ENCODE data around the gene HIVEP2. TPM values are rescaled to one million over a fixed set of nuclear protein-coding genes. Genes with fewer than 3 reads are reported as not detected.
A peak's percentile ranks its signal among the peaks of the same experiment; 100 is the strongest.

Gene HIVEP2
- total and polyA plus RNA-seq, 8 donors = 0.58 to 14.3 (median 4.8) TPM

GRCh38 chr6:142816031-142816430 is 128.9 kb downstream of the HIVEP2 start:
- H3K27ac ChIP-seq = no peak overlapping the region
- H3K36me3 ChIP-seq = no peaks in the 10 kb centered on the region
- no peak for DNase-seq
- 31 to 78% (median 65%) methylated on average over 2 of the region's 2 CpGs for WGBS, 5 donors
- TF ChIP-seq EP300 (IDR thresholded peaks at IDR 0.05) (no peak), POLR2A (IDR thresholded peaks at IDR 0.05) (no peak), POLR2AphosphoS5 (IDR thresholded peaks at IDR 0.05) (no peak), CTCF (IDR thresholded peaks at IDR 0.05) (no peak)
- peaks cover 4 to 32% (median 15%) of the 10 kb centered on the region in 4 donors for H3K4me1 ChIP-seq
- H3K4me3 ChIP-seq = no peak overlapping the region
- no peaks in the 10 kb centered on the region for H3K9me3 ChIP-seq
- no peaks in the 10 kb centered on the region for H3K27me3 ChIP-seq
- intact Hi-C loops (cut with DNase I; ENCODE audit: low total_unique reads) = no loop called here

GRCh38 chr6:142811923-142812322 is 133.1 kb downstream of the HIVEP2 start:
- Histone ChIP-seq H3K36me3 (no peaks in the 10 kb centered on the region), H3K27ac (no peak overlapping the region), H3K27me3 (no peaks in the 10 kb centered on the region), H3K4me1 (peaks cover 0 to 10% (median 3%) of the 10 kb centered on the region in 4 donors), H3K4me3 (no peak overlapping the region), H3K9me3 (no peaks in the 10 kb centered on the region)
- no peak for TF ChIP-seq EP300 (IDR thresholded peaks at IDR 0.05)
- TF ChIP-seq POLR2AphosphoS5 (IDR thresholded peaks at IDR 0.05) = no peak
- 95 to 100% (median 95%) methylated on average over 6 of the region's 6 CpGs for WGBS, 5 donors
- no peak for DNase-seq
- intact Hi-C loops (cut with DNase I; ENCODE audit: low total_unique reads) = no loop called here

GRCh38 chr6:142810952-142811514 is 133.9 kb downstream of the HIVEP2 start:
- H3K4me1 ChIP-seq = peaks cover 0 to 10% (median 3%) of the 10 kb centered on the region in 4 donors
- H3K4me3 ChIP-seq = no peak overlapping the region
- H3K36me3 ChIP-seq = no peaks in the 10 kb centered on the region
- H3K27me3 ChIP-seq = no peaks in the 10 kb centered on the region
- intact Hi-C loops (cut with DNase I; ENCODE audit: low total_unique reads) = no loop called here
- TF ChIP-seq POLR2AphosphoS5 (IDR thresholded peaks at IDR 0.05) = no peak
- TF ChIP-seq EP300 (IDR thresholded peaks at IDR 0.05) = no peak
- TF ChIP-seq POLR2A (IDR thresholded peaks at IDR 0.05) = no peak
- no peak for TF ChIP-seq CTCF (IDR thresholded peaks at IDR 0.05)
- H3K9me3 ChIP-seq = no peaks in the 10 kb centered on the region
- 71 to 75% (median 73%) methylated on average over 6 of the region's 6 CpGs for WGBS, 5 donors
- H3K27ac ChIP-seq = no peak overlapping the region
- DNase-seq = peak in 1 of 2 donors; percentile 59

GRCh38 chr6:142809947-142810346 is 135.0 kb downstream of the HIVEP2 start:
- Histone ChIP-seq H3K4me1 (peaks cover 0 to 12% (median 3%) of the 10 kb centered on the region in 4 donors), H3K9me3 (no peaks in the 10 kb centered on the region), H3K4me3 (no peak overlapping the region), H3K27ac (no peak overlapping the region), H3K27me3 (no peaks in the 10 kb centered on the region), H3K36me3 (no peaks in the 10 kb centered on the region)
- intact Hi-C loops (cut with DNase I; ENCODE audit: low total_unique reads) = no loop called here
- DNase-seq = no peak
- TF ChIP-seq POLR2AphosphoS5 (IDR thresholded peaks at IDR 0.05) = no peak
- no peak for TF ChIP-seq EP300 (IDR thresholded peaks at IDR 0.05)
- TF ChIP-seq POLR2A (IDR thresholded peaks at IDR 0.05) = no peak
- no peak for TF ChIP-seq CTCF (IDR thresholded peaks at IDR 0.05)
- 79 to 86% (median 85%) methylated on average over 2 of the region's 2 CpGs for WGBS, 5 donors

- no peaks in the 10 kb centered on the region for H3K9me3 ChIP-seq
- no peaks in the 10 kb centered on the region for H3K27me3 ChIP-seq
- intact Hi-C loops (cut with DNase I; ENCODE audit: low total_unique reads) = no loop called here
- WGBS, 5 donors = 92 to 97% (median 94%) methylated on average over 5 of the region's 5 CpGs
- TF ChIP-seq EP300 (IDR thresholded peaks at IDR 0.05) (no peak), POLR2A (IDR thresholded peaks at IDR 0.05) (no peak), POLR2AphosphoS5 (IDR thresholded peaks at IDR 0.05) (no peak), CTCF (IDR thresholded peaks at IDR 0.05) (no peak)
- DNase-seq = no peak
- no peak overlapping the region for H3K27ac ChIP-seq
- H3K4me1 ChIP-seq = peaks cover 0 to 16% (median 3%) of the 10 kb centered on the region in 4 donors
- H3K36me3 ChIP-seq = no peaks in the 10 kb centered on the region
- H3K4me3 ChIP-seq = no peak overlapping the region
These were observed 136.4 kb downstream of the HIVEP2 start for GRCh38 chr6:142808405-142809061.

All from stomach (tissue), 9 donors.